KBM-7 (cell line): ENCODE measurements around the gene MMUT.
"Not testable (repeated sequence)": the region's sequence is repeated elsewhere in the genome, so short reads cannot be mapped to it uniquely, and the experiment has no call there.

Experiments used
- DNase-seq: peaks from one replicate; pipeline ENCODE4 v3.0.0-alpha.2; 2015
- in situ Hi-C: fragments of 300-500 bp; cut with MboI; formaldehyde crosslinking; loops from 2 replicates; pipeline ENCODE4 v1.14.3; 2020; ENCODE audit warnings: low sequenced_read_pairs, low pct_unique_long_range_greater_than_20kb, mixed read lengths

Gene MMUT

DNA sequence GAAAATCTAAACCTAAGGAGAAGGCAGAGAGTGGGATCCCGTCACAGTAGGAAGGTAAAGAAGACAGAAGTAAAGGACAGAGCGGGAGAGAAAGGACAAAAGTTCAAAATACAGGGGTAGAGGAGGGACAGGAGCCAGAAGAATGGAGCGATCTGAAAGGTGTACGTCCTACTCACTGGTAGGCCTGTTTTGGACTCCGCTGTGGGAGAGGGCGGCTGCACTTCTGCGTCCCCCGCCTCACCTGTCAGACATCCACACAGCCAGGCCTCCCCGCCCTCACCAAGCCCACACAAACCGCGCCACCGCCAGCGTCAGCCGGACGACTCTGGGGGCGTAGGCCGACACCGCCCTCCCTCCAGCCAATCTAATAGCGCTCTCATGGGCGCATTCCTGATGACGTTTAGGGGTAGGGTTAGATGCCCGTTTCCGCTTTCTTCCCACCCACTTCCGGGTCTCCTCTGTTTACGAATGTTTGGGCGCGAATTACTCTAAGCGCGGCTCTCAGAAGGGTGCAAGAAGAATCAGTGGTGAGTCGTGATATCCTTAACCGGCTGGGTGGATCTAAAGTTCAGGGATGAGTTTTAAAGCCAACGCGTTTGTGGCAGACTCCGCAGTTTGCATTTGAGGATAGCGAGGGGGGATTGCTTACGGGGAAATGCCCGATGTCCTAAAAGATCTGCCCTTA lies at the start of gene MMUT, which contains the start of gene CENPQ:
TSS of gene MMUT (minus strand) at position 327 of the 685 bp plus-strand sequence. CDS start 3,787 bp downstream, outside the sequence.
TSS of gene CENPQ (plus strand) at position 444 of the 685 bp plus-strand sequence. CDS start 6,807 bp downstream, outside the sequence.
- in situ Hi-C loops = no loop called here
- DNase-seq = peak; percentile 97

GRCh38 chr6:49509342-49509741 lies 46.3 kb upstream of the MMUT start:
- no peak for DNase-seq
- in situ Hi-C loops = no loop called here

GRCh38 chr6:49506569-49507111 lies 43.6 kb upstream of the MMUT start:
- in situ Hi-C loops = no loop called here
- DNase-seq = no peak

- in situ Hi-C loops = no loop called here
- DNase-seq = no peak
These were observed 41.6 kb upstream of the MMUT start for GRCh38 chr6:49504666-49505065.

DNA sequence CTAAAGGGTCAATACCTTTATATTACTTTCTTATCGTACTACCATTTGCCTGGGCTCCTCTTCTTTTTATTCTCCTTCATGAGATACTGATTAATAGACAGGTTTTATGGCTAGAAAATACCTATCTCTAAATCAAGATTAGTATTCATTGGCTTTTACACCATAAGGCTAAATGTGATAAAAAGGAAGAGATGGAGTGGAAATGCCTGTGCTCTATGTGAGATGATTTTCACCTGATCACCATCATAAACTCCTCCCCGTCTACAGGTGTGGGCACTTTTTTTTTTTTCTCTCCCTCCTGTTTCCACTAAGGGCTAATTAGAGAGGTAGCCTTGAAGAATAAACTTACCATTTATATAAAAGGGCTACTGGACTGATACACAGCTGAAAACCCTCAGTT lies 36.6 kb upstream of the MMUT start, which contains the start of gene GLYATL3:
TSS of gene GLYATL3 (plus strand) at position 301 of the 400 bp plus-strand sequence. CDS start 12,068 bp downstream, outside the sequence.
- DNase-seq = no peak
- in situ Hi-C loops = no loop called here

DNA sequence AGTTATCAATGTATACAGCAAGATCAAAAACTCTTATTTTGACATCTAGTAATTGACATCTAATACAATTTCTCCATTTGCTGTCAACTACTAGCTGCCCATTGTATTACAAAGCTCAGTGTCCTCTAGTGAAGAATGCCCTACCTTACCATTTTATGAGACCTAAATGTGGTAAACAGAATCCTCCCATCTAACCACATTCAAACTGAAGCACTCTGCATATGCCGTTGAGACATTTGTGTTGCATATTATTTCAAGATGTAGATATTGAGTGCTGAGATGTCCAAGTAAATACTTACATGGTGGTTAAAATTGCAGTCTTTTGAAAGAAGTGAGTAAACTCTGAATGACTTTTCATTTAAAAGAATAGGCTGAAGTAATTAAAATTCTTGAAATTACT lies 36.1 kb upstream of the MMUT start:
- DNase-seq = no peak
- in situ Hi-C loops = no loop called here

DNA sequence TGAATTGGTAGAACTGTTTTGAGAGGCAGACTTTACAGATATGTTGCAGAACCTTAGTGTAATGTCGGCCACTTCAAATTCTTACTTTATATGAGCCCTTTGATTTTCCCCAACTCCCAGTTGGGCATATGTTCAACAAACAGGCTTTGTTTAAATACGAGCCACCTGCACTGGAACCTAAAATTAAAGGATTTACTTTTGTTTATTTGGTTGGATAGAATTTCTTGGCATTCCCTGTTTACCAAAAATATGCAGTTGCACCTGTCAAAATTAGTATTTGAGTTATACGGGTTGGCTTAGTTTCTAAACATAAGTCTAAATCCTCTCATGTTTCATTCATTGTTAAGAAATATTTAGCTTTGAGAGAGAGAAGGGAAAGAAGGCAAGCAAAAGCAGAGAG lies 34.3 kb upstream of the MMUT start:
- DNase-seq = no peak
- in situ Hi-C loops = no loop called here

GRCh38 chr6:49490633-49491032 lies 27.6 kb upstream of the MMUT start:
- DNase-seq = no peak
- in situ Hi-C loops = no loop called here

- DNase-seq, in situ Hi-C loops: not testable (repeated sequence)
These were observed 20.3 kb upstream of the MMUT start for GRCh38 chr6:49483380-49483779.

GRCh38 chr6:49481846-49482245 lies 18.8 kb upstream of the MMUT start:
- in situ Hi-C loops, DNase-seq: not testable (repeated sequence)

DNA sequence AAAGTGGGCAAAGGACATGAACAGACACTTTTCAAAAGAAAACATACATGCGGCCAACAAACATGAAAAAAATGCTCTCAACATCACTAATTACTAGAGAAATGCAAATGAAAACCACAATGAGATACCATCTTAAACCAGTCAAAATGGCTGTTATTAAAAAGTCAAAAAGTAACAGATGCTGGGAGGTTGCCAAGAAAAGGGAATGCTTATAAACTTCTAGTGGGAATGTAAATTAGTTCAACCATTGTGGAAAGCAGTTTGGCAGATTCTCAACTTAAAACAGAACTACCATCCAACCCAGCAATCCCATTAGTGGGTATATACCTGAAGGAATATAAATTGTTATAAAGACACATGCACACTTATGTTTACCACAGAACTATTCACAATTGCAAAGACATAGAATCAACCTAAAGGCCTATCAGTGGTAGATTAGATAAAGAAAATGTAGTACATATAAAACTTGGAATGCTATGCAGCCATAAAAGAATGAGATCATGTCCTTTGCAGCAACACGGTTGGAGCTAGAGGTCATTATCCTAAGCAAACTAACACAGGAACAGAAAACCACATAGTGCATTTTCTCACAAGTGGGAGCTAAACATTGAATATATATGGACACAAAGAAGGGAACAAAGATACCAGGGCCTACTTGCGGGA lies 16.4 kb upstream of the MMUT start:
- no peak for DNase-seq
- in situ Hi-C loops = no loop called here

DNA sequence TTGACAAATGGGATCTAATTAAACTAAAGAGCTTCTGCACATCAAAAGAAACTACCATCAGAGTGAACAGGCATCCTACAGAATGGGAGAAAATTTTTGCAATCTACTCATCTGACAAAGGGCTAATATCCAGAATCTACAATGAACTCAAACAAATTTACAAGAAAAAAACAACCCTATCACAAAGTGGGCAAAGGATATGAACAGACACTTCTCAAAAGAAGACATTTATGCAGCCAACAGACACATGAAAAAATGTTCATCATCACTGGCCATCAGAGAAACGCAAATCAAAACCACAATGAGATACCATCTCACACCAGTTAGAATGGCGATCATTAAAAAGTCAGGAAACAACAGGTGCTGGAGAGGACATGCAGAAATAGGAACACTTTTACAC lies 13.5 kb upstream of the MMUT start:
- in situ Hi-C loops, DNase-seq: not testable (repeated sequence)

GRCh38 chr6:49468042-49468441 lies 5.0 kb upstream of the MMUT start:
- DNase-seq = no peak
- in situ Hi-C loops = no loop called here

DNA sequence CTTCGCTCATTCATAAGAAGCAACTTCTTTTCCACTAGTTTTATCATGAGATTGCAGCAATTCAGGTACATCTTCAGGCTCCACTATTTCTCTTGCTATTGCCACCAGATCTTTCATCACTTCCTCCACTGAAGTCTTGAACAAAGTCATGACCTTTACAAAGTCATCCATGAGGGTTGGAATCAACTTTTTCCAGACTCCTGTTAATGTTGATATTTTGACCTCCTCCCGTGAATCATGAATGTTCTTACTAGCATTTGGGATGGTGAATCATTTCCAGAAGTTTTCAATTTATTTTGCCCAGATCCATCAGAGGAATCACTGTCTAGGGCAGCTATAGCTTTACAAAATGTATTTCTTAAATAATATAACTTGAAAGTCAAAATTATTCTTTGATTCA lies 1.6 kb upstream of the MMUT start:
- DNase-seq = no peak
- in situ Hi-C loops = no loop called here

DNA sequence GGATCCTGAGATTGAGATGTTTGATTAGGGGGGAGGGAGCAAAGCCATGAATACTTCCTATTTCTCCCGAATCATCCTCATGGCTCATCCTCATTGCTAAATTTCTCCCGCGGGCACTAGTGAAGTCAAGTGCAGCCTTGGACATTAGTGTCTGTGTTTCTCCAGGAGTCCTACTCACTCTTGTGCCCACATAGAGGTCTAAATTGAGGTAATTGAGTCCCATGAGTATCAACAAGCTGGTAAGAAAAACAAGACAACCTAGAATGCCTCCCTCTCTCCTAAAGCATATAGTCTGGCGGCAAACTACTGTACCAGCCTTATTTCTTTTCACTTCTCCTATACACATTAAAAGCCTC lies 537 bp upstream of the MMUT start:
- DNase-seq = no peak
- in situ Hi-C loops = no loop called here

GRCh38 chr6:49462599-49462926 lies 490 bp downstream of the MMUT start:
- no peak for DNase-seq
- in situ Hi-C loops = no loop called here

DNA sequence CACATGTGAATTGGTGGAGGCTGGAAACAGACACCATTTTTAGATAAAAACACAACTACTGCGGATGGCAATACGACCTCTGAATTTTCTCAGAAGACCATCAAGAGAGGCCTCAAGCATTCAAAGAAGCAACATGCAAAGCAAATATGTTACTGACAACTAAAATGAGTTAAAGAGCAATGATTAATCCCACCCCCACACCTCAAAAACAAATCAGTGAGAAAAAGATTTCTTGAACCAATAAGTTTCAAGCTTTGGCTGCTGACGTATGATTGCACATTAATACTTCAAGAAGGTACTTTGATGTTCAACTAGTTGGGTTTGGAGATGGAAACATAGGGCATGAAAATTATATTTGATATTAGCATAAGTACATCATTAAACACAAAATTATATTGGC lies 982 bp downstream of the MMUT start:
- peak; percentile 23 for DNase-seq
- in situ Hi-C loops = no loop called here

GRCh38 chr6:49457771-49458170 lies 5.3 kb downstream of the MMUT start:
- DNase-seq = no peak
- in situ Hi-C loops = no loop called here

DNA sequence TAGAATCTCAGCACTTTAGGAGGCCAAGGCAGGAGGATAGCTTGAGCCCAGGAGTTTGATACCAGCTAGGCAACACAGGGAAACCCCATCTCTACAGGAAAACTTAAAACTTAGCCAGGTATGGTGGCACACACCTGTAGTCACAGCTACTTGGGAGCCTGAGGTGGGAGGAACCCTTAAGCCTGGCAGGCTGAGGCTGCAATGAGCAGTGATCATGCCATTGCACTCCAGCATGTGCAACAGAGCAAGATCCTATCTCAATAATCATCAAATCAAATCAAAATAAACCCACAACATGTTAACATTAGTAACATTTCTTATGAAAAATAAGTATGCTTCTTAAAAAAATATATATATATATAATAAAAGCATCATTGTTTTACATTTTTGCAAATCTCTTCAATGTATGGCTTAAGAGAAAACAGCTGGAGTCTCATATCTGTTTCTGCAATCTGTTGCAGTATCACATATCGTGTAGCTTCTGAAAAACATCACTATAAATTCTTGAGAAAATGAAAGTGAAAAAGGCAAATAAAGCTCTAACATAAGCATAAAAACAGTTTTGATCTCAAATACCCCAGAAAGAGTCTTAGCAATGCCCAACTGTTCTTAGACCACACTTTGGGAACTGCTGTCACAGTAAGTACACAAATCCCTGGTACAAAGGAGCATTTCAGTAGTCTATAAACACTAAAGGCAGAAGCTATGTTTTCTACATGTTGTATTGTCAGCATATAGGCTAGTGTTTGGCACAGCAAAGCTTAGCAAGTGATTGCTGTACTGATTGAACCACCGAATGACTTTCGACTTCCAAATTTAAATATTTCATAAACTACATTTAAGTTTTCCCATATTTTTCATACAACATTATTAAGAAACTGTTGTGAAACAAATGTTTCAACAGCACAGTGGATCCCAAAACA lies 8.0 kb downstream of the MMUT start:
- in situ Hi-C loops = no loop called here
- DNase-seq = no peak

GRCh38 chr6:49453221-49453620 lies 9.8 kb downstream of the MMUT start:
- DNase-seq = no peak
- in situ Hi-C loops = no loop called here
